Nucleus accumbens (tissue), 56 donors: Measurements from ENCODE around the gene PNPO.
"Not testable (repeated sequence)": the region's sequence is repeated elsewhere in the genome, so short reads cannot be mapped to it uniquely, and the experiment has no call there.

Experiments
- DNase-seq, 56 donors: peaks; one replicate each; lab custom pipeline; 2025; lab: John Stamatoyannopoulos, UW

Gene PNPO

DNA sequence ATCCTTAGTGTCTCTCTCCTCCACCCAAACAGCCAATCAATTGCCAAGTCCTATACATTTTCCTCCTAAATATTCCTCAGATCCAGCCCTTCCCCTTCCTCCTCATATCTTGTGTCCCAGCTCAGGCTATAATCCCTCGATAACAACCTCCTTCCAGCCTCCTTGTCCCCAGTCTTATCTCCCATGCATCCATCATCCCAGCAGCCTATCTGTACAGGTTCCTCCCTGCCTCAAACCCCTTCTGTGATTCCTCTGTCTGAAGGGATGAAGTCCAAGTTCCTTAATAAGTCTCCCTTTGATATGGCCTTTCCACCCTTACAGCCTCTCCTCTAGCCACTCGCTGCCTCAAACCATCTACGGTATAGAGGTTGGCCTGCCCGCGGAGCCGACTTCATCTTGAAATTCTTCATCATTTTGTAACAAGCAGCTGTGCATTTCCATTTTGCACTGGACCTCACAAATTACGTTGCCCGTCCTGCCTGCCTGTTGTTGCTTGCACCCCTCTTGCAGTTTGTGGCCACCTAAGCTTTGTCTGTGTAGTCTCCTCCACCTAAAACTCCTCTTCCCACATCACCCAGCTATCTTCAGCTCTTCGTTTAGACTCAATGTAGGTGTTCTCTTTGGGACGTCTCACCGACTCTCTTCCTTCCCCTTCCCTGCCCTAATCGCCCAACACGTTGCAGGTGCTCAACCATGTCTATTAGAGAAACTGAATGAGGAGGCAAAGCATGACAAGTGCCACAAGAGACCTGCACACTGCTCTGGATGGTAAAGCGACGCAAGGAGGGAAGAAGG, 28.8 kb downstream of the PNPO start:
- DNase-seq: peak in 2 of 56 donors; percentile 16 to 41

DNA sequence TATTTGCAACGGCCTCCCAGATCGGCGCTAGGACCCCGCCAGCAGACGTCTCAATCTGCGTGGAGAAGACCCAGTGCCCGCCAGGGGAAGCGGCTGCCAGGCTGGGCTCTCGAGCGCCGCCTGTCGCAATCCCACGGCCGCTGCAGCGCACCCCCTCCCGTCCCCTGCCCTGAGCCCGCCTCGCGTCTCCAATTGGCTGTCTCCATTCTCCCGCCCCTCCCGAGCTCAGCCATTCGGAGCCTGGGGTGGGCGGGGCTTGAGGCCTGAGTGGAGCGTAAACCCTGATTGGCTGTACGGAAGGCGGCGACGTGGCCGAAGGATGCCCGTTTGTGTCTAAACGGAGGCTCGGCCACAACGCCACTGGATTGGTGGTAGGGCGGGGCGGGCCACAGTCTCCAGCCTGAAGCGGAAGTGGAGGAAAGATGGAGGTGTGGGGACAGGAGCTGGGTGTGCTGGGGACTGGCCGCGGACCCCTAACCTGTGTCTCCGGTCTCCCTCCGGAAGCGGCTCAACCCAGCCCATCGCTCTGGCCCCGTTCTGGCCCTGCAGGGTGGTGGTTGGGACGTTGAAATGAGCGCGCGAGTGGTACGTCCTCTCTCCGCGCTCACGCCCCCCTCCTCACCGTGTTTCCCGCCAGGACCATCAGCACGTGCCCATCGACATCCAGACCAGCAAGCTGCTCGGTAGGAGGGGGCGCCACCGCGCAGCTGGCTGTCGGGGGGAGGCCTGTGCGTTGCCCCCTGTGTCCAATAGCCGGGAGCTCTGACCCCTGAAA, 29.5 kb downstream of the PNPO start, which contains the start of gene CDK5RAP3:
Gene CDK5RAP3, plus strand, starts transcription at position 389 of the 775 bp plus-strand sequence. Its CDS starts 34 bp downstream, at position 423.
- DNase-seq: peak; percentile 86 to 100 (median 99)

DNA sequence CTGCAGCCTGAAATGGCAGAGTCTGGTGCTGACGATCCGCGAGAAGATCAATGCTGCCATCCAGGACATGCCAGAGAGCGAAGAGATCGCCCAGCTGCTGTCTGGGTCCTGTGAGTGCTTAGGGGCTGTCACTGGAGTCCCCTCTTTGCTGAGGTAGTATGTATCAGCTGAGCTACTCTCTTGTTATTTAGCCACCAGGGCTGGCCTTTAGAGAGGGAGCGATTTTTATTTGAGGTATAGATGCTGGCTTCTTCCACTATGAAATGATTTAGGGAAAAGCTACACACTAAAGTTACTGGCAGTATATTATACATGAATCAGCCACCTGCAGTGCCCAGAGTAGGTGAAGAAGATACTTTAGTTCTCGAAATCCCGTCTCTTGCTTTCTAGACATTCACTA, 32.2 kb downstream of the PNPO start:
- DNase-seq: no peak

DNA sequence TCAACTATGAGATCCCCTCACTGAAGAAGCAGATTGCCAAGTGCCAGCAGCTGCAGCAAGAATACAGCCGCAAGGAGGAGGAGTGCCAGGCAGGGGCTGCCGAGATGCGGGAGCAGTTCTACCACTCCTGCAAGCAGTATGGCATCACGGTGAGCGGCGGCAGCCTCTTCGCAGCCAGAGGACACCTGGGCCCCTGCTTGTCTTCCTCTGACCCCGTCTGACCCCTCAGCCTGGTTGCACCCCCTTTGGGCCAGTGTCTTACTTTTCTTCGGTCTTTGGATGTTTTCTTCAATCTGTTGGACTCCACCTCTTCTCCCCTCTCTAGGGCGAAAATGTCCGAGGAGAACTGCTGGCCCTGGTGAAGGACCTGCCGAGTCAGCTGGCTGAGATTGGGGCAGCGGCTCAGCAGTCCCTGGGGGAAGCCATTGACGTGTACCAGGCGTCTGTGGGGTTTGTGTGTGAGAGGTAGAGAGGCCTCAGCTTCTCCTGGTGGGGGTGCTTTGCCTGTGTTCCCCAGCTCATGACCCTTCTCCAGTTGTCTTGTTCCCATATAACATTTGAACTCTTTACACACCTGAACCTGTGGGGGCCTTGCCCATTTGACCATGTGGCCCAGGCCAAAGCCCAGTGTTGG, 33.9 kb downstream of the PNPO start:
- DNase-seq: no peak

DNA sequence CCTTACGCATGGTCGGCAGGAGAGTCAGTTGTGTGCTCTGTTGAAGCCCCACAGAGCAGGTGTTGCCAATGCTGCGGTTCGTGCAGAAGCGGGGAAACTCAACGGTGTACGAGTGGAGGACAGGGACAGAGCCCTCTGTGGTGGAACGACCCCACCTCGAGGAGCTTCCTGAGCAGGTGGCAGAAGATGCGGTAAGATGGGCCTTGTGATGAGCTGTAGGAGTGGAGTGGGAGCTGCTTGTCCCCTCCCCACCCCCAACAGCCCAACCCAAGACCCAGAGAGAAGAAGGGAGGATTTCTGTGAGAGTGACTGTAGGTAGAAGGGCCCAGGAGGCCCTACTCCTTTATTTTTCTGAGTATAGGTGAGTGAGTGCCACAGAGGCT, 34.4 kb downstream of the PNPO start:
- DNase-seq: no peak

DNA sequence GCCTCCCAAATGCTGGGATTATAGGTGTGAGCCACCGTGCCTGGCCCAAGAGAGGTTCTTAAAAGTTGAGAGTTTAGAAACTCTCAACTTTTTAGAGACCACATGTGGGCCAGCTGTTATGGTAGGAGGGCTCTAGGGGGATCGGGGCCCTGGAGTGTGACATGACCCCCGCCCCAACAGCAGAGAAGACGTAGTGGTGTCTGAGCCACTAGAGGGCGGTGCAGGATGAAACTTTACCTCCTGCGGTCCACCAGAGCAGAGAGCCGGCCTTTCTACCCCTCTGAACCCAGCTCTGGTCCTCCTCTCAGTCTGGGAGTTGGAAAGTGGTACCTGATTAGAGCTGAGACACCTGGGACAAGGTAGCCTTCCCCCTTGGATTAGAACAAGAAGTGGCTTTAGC, 37.0 kb downstream of the PNPO start:
- DNase-seq: peak in 38 of 56 donors; percentile 0 to 73 (median 22)

DNA sequence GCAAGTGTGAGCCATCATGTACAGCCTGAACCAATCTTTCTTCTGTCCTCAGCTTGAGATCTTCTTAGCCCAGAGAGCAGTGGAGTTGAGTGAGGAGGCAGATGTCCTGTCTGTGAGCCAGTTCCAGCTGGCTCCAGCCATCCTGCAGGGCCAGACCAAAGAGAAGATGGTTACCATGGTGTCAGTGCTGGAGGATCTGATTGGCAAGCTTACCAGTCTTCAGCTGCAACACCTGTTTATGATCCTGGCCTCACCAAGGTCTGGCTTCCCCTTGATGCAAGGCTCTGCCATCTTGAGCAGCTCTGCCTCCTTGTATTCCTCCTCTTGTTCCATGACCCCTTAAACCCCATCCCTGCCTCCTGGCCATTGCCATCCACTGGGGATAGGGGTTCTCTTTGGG, 39.2 kb downstream of the PNPO start:
- DNase-seq: no peak

DNA sequence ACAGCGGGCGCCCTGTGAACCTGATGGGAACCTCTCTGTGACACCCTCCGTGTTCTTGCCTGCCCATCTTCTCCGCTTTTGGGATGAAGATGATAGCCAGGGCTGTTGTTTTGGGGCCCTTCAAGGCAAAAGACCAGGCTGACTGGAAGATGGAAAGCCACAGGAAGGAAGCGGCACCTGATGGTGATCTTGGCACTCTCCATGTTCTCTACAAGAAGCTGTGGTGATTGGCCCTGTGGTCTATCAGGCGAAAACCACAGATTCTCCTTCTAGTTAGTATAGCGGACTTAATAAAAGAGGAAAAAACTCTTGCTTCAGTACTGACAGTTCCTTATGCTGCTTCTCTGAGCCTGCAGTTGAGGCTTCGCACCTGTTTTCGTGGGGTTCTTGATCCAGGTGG, 40.1 kb downstream of the PNPO start:
- no peak for DNase-seq

DNA sequence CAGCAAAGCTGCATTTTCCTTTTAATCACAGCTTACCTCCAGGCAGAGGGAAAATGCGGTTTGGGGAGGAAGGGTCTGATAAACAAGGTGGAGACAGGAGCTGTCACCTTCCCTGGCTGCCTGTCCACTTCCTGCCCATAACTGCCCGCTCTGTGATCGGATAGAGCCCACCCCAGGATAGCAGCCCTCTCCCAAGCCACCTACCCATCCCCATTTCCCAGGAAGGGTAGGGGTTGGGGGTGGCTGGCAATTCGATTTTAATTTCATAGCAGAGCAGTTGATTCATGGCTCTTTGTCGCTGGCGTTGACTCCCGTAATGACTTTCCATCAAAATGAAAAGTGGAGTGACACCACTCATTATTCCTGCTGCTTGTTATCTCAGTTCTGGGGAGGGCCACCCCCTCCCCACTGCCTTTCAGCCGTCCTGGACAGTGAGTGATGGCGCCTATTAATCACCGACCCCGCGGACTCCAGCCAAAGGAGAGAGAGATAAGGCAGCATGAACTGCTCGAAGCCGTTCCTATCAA, 40.8 kb downstream of the PNPO start:
- DNase-seq: no peak

DNA sequence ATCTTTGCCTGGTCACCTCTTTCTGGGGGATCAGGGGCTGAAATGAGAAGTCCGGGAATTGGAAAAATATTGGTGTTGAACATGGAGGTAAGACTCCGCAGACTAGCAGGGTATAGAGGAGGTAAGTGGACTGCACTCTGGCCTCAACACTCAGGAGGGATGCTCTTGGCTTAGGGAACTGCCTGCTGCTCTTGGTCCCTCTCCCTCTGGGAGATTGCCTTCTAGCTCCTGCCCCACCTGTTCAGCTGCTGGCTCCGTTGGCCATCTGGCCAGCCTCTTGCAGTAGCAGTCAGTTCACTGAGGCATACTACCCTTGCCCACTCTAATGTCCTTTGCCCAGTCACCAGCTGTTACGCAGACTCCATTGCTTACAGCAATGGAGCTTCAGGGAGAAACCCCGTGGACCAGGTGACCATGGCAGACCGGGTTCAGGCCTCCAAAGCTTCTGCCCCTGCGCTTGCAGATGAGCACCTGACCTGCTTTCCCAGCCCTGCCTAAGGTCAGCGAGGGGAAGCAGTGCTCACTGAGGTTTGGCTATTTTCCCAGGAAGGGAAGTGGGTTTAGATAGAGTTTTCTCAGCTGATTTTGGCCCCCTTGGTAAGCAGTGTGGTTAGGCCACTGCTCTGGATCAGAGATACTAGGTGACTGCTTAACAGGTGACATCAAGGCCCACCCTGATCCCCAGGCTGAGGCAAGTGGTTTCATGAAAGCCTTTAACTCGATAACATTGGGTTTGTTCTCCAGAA, 41.4 kb downstream of the PNPO start:
- DNase-seq: no peak

DNA sequence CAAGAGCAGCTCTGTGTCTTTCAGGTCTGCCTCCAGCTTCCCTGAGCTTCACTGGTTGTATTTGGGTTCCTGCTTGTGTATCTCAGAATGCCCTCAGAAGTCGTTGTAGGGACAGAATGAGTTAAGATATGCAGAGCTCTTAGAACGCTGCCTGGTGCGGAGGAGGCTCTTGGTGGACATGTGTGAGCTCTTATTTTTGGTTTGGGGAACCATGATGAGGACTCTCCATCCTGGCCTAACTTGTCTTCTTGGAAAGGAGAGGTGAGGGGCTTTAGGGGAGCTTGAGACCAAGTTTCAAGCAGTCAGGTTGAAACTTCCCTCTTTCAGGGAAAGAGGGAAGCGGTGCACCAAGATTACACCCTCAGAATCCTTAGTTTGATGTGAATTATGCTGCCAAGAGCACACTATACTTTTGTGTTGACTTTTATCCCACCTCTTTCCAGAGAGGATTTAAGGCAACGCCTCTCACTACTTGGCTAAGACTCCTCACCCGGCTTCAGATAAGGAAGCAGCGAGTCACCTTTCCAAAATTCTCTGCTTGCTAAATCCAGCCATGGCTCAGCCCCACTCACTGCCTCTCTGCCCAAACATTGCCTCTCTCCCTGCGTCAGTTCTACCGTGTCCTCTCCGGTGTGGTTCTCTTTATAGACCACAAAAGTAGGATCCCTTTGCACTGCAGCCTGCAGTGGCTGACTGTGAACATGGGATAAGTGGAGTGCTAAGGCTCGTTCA, 42.3 kb downstream of the PNPO start:
- peak in 2 of 56 donors; percentile 4 to 16 for DNase-seq

DNA sequence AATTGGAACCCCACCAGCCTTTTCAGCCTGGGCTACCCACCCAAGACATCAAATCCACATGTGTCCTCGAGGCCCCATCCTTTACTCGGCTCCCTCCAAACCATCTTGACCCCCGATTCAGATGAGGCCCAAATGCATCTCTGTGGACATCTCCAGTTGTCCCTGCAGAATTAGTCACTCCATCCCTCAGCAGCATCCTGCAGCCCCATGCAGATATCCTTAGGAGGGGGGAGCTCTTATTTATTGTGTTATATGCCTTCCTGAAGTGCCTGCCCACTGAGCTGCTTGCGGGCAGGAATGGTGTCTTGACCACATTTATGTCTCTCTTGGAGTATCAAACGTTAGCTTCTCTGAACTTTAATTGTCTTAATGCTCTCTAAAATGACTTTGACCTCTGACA, 45.1 kb downstream of the PNPO start:
- DNase-seq: no peak

DNA sequence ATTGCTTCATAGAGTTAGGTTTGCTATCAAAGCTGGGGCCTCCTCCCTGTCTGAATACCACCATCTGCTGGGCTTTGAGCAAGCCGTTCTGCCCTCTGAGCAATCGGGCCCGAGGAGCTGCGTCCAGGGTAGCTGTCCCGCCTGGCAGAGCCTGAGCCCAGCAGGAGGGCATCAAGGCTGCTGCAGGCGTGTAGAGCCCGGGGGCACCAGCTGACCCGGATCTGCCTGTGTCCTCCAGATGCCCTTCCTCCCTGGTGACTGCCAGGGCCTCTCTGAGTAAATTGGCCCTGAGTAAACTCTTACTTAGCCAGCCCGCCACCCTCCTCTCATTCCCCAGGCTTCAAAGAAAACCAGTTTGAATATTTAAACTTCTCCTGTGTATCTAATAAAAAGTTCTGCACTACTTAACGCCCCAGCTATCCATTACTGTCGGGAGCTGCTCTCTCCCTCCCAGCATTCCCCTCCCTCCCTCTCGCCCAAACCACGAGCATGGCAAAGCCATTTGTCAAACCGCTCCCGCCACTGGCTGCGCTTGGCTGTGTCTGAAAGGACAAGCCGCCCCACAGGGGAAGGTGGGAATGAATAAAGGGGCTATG, 46.0 kb downstream of the PNPO start:
- DNase-seq: peak in 7 of 56 donors; percentile 7 to 36 (median 16)

DNA sequence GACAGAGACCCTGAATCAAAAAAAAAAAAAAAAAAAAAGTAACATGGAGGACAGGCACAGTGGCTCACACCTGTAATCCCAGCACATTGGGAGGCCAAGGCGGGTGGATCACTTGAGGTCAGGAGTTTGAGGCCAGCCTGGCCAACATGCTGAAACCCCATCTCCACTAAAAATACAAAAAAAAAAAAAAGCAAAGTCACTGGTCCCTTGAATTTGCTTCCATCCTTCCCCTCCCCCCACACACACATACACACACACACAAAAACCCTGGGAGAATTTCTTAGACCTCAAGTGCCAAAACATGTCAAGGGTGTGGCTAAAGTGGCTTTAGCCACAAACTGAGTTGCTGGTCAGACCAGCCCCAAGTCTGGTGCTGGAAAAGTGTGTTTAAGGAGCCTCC, 47.1 kb downstream of the PNPO start:
- DNase-seq: not testable (repeated sequence)

DNA sequence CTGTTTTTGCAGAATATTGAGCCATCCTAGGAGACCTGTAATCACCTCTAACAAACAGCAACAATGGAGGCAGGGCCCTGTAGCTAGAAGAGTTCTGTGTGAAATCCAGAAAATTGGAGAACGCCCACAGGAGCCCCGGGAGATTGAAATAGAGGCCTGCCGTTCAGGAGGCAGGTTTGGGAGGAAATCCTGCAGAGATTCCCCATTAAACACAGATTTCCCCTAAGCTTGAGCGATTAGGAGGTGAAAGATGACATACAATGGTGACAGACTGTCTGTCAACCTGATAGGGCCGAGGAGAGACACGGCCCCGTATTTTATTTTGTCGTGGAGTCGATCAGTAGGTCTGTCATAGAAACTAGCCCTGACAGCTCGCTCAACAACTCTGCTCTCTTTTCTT, 47.8 kb downstream of the PNPO start:
- no peak for DNase-seq

DNA sequence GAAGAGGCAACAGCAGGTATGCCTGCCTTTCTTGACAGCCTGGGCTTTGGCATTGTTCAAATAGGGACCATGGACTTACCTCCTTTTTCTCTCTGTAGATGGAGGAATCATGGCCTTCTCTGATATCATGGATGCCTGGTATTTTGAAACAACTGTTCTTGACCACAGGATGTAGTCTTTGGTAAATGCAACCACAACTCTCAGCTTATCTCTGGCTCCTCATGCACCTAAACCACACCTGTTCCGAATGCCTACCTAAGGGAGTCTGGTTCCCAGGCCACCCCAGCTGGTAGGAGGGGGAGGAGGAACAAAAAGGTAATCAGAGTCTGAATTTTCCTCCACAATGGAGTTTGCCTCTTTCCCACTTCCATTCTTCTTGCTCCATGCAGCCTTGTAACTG, 48.3 kb downstream of the PNPO start:
- DNase-seq: no peak

DNA sequence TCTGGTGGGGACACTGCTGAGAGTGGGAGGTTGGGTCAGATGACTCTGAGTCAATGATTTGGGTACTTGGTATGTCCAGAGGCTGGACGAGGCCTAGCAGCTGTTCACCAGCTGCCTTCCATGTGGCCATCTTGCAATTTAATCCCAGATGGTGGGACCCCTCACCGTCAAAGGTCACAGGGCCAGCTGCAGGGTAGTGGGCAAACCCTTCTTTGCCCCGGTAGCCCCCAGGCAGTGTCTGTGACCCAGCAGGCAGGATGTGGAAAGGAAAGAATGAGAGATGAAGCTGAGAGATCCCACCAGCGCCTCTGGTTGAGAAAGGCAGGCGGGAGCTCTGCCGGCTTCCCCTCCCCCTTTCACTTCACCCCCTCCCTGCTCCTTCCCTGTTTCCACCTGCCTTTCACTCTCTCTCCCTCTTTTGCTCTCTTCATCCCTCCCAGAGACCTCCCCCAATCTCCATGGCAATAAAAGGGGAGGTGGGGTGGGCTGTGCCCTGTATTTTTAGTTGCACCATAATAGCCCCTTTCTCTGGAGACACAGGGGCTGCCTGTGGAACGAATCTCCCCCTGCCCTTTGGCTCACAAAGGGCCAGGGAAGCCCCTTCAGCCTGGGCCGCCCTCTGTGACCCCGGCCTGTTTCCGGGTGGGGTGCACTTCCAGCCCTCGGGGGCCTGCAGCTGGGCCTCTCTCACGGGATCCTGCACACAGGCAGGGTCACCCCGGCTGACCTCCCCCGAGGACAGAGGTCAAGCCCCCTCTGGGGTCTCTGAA, 49.8 kb downstream of the PNPO start:
- DNase-seq: no peak

DNA sequence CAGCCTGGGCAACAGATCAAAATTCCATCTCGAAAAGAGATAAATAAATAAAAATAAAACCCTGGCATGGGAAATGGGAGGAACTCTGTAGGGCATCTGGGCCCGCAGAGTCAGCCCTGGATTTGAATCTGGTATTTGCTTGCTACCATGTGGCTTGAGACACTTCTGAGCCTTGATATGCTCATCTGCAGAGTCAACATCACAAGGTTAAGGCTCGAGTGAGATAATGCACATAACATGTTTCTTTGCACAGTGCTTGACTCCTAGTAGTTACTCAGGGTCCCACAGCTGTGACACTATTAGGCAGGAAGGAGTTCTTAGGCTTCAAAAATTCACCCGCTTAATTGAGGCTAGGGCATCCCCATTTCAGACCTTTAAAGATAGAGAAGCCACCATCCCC, 50.8 kb downstream of the PNPO start:
- no peak for DNase-seq
